ENCODE measurements around the gene SMIM28.

Gene SMIM28

GRCh38 chr6:138403801-138404665, 26.3 kb downstream of the SMIM28 start, which contains the start of gene HEBP2:
Gene HEBP2, plus strand, starts transcription at chr6:138404223. Its CDS starts 273 bp downstream, at chr6:138404496.
- H3K4me3 ChIP-seq (ENCODE audit: low read depth, low read length): peak within 1 kb of the TSS; percentile 86
- TF ChIP-seq CTCF (IDR thresholded peaks at IDR 0.05; ENCODE audit: low read depth, low read length, missing control alignments): no peak
- peak; percentile 74 for DNase-seq (ENCODE audit: low read depth)

GRCh38 chr6:138404666-138405337, 27.1 kb downstream of the SMIM28 start:
- H3K4me3 ChIP-seq (ENCODE audit: low read depth, low read length): peak overlapping the region; percentile 86
- no peak for TF ChIP-seq CTCF (IDR thresholded peaks at IDR 0.05; ENCODE audit: low read depth, low read length, missing control alignments)
- no peak for DNase-seq (ENCODE audit: low read depth)

GRCh38 chr6:138405816-138406413, 28.2 kb downstream of the SMIM28 start:
- no peak for DNase-seq (ENCODE audit: low read depth)
- H3K4me3 ChIP-seq (ENCODE audit: low read depth, low read length): no peak overlapping the region
- TF ChIP-seq CTCF (IDR thresholded peaks at IDR 0.05; ENCODE audit: low read depth, low read length, missing control alignments): no peak

GRCh38 chr6:138406443-138406842, 28.7 kb downstream of the SMIM28 start:
- no peak for TF ChIP-seq CTCF (IDR thresholded peaks at IDR 0.05; ENCODE audit: low read depth, low read length, missing control alignments)
- H3K4me3 ChIP-seq (ENCODE audit: low read depth, low read length): no peak overlapping the region
- no peak for DNase-seq (ENCODE audit: low read depth)

- DNase-seq (ENCODE audit: low read depth): no peak
Observed at GRCh38 chr6:138410048-138410735, 32.5 kb downstream of the SMIM28 start.

More at GRCh38 chr6:138410048-138410735, 32.5 kb downstream of the SMIM28 start:
- H3K4me3 ChIP-seq (ENCODE audit: low read depth, low read length): no peak overlapping the region
- no peak for TF ChIP-seq CTCF (IDR thresholded peaks at IDR 0.05; ENCODE audit: low read depth, low read length, missing control alignments)

Measured in GM12864 (cell line).